SK-N-MC (cell line): ENCODE measurements around the gene CDAN1.

Source experiments
- EZH2 ChIP-seq: fragments of 200-600 bp; sonication (generic); IDR thresholded peaks from one replicate; pipeline ENCODE4 v1.6.1; 2017; ENCODE audit warnings: antibody characterized with exemption
- FOXP2 ChIP-seq: optimal IDR thresholded peaks from 2 replicates; pipeline ENCODE3; 2011; ENCODE audit warnings: mild to moderate bottlenecking, moderate library complexity; ENCODE audit not compliant: insufficient read depth; ENCODE audit errors: extremely low read length, control extremely low read depth
- POLR2AphosphoS5 ChIP-seq: IDR thresholded peaks from 2 replicates; pipeline ENCODE4 v1.6.1; 2012; ENCODE audit warnings: mild to moderate bottlenecking, low read depth, low read length, borderline replicate concordance

- TF ChIP-seq EZH2 (no peak), POLR2AphosphoS5 (no peak), FOXP2 (no peak)
Observed at GRCh38 chr15:42726114-42726513, 10.8 kb downstream of the CDAN1 start.
